ENCODE data around the gene SLAIN1.

The SLAIN1 gene

GRCh38 chr13:77751513-77752456, 54.3 kb downstream of the SLAIN1 start:
- H3K9ac ChIP-seq (ENCODE audit: low read depth, low read length): no peak overlapping the region
- H3K4me1 ChIP-seq (ENCODE audit: insufficient read depth, low read length): no peaks in the 10 kb centered on the region; the same call in 1 of the 2 replicates
- no peaks in the 10 kb centered on the region for H3K9me3 ChIP-seq (ENCODE audit: control insufficient read depth, insufficient read depth, low read length)
- no peaks in the 10 kb centered on the region for H3K36me3 ChIP-seq (ENCODE audit: insufficient read depth, low read length)

DNA sequence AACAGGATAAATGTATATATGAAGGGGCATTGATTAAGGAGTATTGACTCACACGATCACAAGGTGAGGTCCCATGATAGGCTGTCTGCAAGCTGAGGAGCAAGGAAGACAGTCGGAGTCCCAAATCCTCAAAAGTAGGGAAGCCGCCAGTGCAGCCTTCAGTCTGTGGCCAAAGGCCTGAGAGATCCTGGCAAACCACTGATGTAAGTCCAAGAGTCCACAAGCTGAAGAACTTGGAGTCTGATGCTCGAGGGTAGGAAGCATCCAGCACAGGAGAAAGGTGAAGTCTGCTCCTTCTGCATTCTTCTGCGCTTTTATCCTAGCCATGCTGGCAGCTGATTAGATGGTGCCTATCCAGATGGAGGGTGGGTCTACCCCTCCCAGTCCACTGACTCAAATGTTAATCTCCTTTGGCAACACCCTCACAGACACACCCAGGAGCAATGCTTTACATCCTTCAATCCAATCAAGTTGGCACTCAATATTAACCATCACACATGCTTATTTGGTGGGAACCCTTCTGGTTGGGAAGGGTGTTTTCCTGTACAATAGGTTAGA, 55.1 kb downstream of the SLAIN1 start:
- Histone ChIP-seq H3K9me3 (ENCODE audit: control insufficient read depth, insufficient read depth, low read length) (no peaks in the 10 kb centered on the region), H3K36me3 (ENCODE audit: insufficient read depth, low read length) (no peaks in the 10 kb centered on the region), H3K4me1 (ENCODE audit: insufficient read depth, low read length) (no peaks in the 10 kb centered on the region; the same call in 1 of the 2 replicates), H3K9ac (ENCODE audit: low read depth, low read length) (no peak overlapping the region)

DNA sequence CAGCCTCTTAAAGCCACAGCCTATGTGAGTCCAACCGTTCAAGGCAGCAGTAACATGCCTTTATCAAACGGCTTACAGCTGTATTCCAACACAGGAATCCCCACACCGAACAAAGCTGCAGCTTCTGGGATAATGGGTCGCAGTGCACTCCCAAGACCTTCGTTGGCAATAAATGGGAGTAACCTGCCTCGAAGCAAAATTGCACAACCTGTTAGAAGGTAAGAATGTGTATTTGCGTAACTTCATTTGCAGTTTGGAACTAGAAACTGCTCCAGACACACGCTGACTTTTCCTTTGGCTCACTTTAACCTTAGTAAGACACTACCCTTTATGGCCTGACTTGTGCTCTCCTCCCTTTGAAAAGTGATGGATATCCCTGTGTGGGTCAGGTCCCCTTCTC, 63.4 kb downstream of the SLAIN1 start:
- H3K36me3 ChIP-seq (ENCODE audit: insufficient read depth, low read length): peaks cover 3% of the 10 kb centered on the region; the same call in 1 of the 2 replicates

GRCh38 chr13:77767413-77767812, 69.9 kb downstream of the SLAIN1 start:
- no peaks in the 10 kb centered on the region; the same call in 1 of the 2 replicates for H3K36me3 ChIP-seq (ENCODE audit: insufficient read depth, low read length)
- no peaks in the 10 kb centered on the region; the same call in 1 of the 2 replicates for H3K4me1 ChIP-seq (ENCODE audit: insufficient read depth, low read length)
- no peaks in the 10 kb centered on the region for H3K9me3 ChIP-seq (ENCODE audit: control insufficient read depth, insufficient read depth, low read length)
- no peak overlapping the region for H3K9ac ChIP-seq (ENCODE audit: low read depth, low read length)

More for the DNA sequence above, 63.4 kb downstream of the SLAIN1 start:
- Histone ChIP-seq H3K4me1 (ENCODE audit: insufficient read depth, low read length) (no peaks in the 10 kb centered on the region), H3K9ac (ENCODE audit: low read depth, low read length) (no peak overlapping the region), H3K9me3 (ENCODE audit: control insufficient read depth, insufficient read depth, low read length) (no peaks in the 10 kb centered on the region)

DNA sequence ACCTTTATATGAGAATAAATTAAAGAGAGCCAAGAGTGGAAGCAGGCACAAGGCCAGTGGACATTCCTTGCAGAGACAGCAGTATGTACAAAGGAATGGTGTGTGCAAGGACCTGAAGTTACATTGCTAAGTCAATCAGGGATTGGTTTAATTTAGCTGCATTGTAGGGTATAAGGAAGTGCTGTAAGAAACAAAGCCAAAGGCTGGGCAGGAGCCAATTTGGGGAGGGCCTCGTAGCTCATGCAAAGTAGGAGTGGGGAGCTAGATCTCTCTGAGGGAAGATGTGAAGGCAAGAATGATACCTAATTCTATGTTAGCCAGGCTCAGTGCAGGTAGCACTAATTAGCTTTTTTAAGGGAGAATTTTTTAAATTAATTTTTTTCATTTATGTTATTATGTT, 76.7 kb downstream of the SLAIN1 start:
- Histone ChIP-seq H3K36me3 (ENCODE audit: insufficient read depth, low read length) (no peaks in the 10 kb centered on the region), H3K9me3 (ENCODE audit: control insufficient read depth, insufficient read depth, low read length) (no peaks in the 10 kb centered on the region), H3K4me1 (ENCODE audit: insufficient read depth, low read length) (no peaks in the 10 kb centered on the region), H3K9ac (ENCODE audit: low read depth, low read length) (no peak overlapping the region)

- H3K9me3 ChIP-seq (ENCODE audit: control insufficient read depth, insufficient read depth, low read length): no peaks in the 10 kb centered on the region
- H3K4me1 ChIP-seq (ENCODE audit: insufficient read depth, low read length): peaks cover 6% of the 10 kb centered on the region; the same call in 1 of the 2 replicates
- no peaks in the 10 kb centered on the region for H3K36me3 ChIP-seq (ENCODE audit: insufficient read depth, low read length)
- H3K9ac ChIP-seq (ENCODE audit: low read depth, low read length): no peak overlapping the region
Measured at GRCh38 chr13:77776704-77777103, 79.2 kb downstream of the SLAIN1 start.

DNA sequence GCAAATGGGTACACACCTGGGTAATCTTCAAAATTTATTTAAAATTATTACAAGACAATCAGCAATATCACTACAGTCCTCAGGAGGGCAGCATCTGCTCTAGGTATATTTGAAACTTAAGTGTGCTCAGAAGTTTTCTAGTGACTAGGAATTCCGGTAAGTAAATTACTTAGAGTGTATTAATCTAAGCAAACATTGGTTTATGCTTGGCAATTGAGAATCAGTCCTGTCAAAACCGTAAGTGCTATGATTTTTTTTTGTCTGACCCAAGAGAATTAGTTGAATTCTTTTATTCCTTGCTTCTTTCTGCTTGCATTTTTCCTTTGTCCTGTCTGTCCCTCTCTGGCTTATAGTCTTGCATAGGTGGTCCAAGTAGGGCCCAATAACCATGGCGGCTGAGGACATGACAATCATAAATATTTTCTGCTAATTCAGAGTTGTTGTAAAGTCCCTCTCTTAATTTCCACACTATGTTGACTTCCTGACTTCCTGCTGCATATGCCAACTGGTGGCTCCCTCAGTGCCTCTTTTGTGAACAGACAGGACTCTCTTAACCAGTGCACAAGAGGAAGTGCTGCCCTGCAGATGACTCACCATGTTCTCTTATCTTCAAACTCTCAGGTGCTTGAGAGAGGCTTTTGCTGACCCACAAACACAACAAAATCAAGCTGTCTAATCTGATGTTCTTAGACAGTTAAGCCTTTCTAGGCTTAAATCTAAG, 82.2 kb downstream of the SLAIN1 start:
- Histone ChIP-seq H3K36me3 (ENCODE audit: insufficient read depth, low read length) (no peaks in the 10 kb centered on the region), H3K9ac (ENCODE audit: low read depth, low read length) (no peak overlapping the region), H3K9me3 (ENCODE audit: control insufficient read depth, insufficient read depth, low read length) (no peaks in the 10 kb centered on the region), H3K4me1 (ENCODE audit: insufficient read depth, low read length) (peaks cover 6% of the 10 kb centered on the region; the same call in 1 of the 2 replicates)

- no peaks in the 10 kb centered on the region for H3K9me3 ChIP-seq (ENCODE audit: control insufficient read depth, insufficient read depth, low read length)
- peaks cover 6% of the 10 kb centered on the region; the same call in 1 of the 2 replicates for H3K4me1 ChIP-seq (ENCODE audit: insufficient read depth, low read length)
- H3K9ac ChIP-seq (ENCODE audit: low read depth, low read length): no peak overlapping the region
- H3K36me3 ChIP-seq (ENCODE audit: insufficient read depth, low read length): no peaks in the 10 kb centered on the region
Measured at GRCh38 chr13:77781808-77782207, 84.3 kb downstream of the SLAIN1 start.

DNA sequence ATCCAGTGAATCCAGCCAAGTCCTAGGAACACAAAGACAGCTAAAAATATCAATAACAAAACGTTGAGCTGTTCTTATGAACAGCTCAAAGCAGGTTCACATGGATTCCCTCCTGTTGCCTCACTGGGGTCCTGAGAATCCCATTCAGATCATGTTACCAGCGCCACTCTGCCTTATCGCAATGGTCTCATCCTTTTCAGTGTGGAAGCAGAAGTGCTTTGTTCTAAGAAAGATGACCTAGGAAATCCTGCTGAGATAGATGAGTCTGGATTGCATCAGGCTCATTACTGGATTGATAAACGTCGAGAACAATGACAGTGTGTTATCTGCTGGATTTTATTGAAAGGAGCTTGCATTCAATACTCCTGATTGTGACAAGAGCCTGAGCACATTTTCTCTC, 87.0 kb downstream of the SLAIN1 start:
- H3K4me1 ChIP-seq (ENCODE audit: insufficient read depth, low read length): peaks cover 6% of the 10 kb centered on the region; the same call in 1 of the 2 replicates

GRCh38 chr13:77786695-77787287, 89.3 kb downstream of the SLAIN1 start:
- H3K36me3 ChIP-seq (ENCODE audit: insufficient read depth, low read length): no peaks in the 10 kb centered on the region; the same call in 1 of the 2 replicates
- H3K4me1 ChIP-seq (ENCODE audit: insufficient read depth, low read length): no peaks in the 10 kb centered on the region
- H3K9me3 ChIP-seq (ENCODE audit: control insufficient read depth, insufficient read depth, low read length): 0 out of 2 replicates have a peak, but pooled peaks cover 2% of the 10 kb centered on the region
- no peak overlapping the region for H3K9ac ChIP-seq (ENCODE audit: low read depth, low read length)

More for the DNA sequence above, 87.0 kb downstream of the SLAIN1 start:
- no peaks in the 10 kb centered on the region for H3K36me3 ChIP-seq (ENCODE audit: insufficient read depth, low read length)
- no peak overlapping the region for H3K9ac ChIP-seq (ENCODE audit: low read depth, low read length)
- H3K9me3 ChIP-seq (ENCODE audit: control insufficient read depth, insufficient read depth, low read length): no peaks in the 10 kb centered on the region

DNA sequence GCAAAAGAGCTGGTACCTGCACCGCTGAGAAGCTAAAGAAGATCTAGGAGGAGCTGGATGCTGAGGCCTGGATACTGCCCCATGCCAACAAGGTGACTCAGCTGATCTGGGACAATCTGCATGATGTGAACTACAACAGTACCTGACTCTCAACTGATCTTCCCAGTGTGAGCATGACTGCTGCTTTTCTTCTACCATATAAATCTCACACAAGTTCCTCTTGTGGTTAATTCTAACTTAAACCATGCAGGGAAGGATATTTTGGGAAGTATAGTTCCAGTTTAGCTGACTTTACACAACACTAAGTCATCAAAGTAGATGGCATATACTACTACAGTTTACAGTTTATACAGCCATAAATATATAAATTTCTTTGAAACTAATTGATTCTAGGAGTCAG, 91.9 kb downstream of the SLAIN1 start:
- no peak overlapping the region for H3K9ac ChIP-seq (ENCODE audit: low read depth, low read length)
- H3K9me3 ChIP-seq (ENCODE audit: control insufficient read depth, insufficient read depth, low read length): 0 out of 2 replicates have a peak, but pooled peaks cover 2% of the 10 kb centered on the region
- no peaks in the 10 kb centered on the region for H3K4me1 ChIP-seq (ENCODE audit: insufficient read depth, low read length)
- no peaks in the 10 kb centered on the region; the same call in 1 of the 2 replicates for H3K36me3 ChIP-seq (ENCODE audit: insufficient read depth, low read length)

DNA sequence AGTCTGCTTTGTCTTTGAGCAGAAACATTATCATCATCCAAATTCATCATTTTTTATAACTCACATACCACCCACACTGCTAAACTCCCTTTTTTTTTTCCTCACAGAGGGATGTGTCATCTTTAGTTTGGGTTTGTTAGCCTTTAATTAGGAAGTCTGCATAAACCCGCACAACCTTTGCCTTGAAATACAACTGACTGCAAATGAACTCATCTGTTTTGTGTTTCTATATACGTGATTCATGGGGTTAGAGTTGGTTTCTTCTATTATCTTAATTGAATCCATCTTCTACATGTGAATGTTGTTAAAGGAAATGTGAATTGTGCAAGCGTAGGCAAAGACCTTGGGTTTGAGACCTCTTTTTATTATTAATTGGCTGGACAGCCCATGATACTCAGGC, 102.7 kb downstream of the SLAIN1 start:
- H3K4me1 ChIP-seq (ENCODE audit: insufficient read depth, low read length): no peaks in the 10 kb centered on the region
- H3K9ac ChIP-seq (ENCODE audit: low read depth, low read length): no peak overlapping the region
- no peaks in the 10 kb centered on the region for H3K36me3 ChIP-seq (ENCODE audit: insufficient read depth, low read length)
- H3K9me3 ChIP-seq (ENCODE audit: control insufficient read depth, insufficient read depth, low read length): no peaks in the 10 kb centered on the region

GRCh38 chr13:77806518-77806917, 109.0 kb downstream of the SLAIN1 start:
- H3K4me1 ChIP-seq (ENCODE audit: insufficient read depth, low read length): no peaks in the 10 kb centered on the region
- no peaks in the 10 kb centered on the region for H3K9me3 ChIP-seq (ENCODE audit: control insufficient read depth, insufficient read depth, low read length)
- H3K36me3 ChIP-seq (ENCODE audit: insufficient read depth, low read length): no peaks in the 10 kb centered on the region
- H3K9ac ChIP-seq (ENCODE audit: low read depth, low read length): no peak overlapping the region

Data from ES-I3 (cell line).